ES-I3 (cell line): ENCODE data around the gene SLC5A10.
"Not testable (repeated sequence)": the region's sequence is repeated elsewhere in the genome, so short reads cannot be mapped to it uniquely, and the experiment has no call there.

Source experiments
- H3K36me3 ChIP-seq: 2 replicates; pipeline ENCODE4 v1.6.1; 2013; ENCODE audit warnings: mild to moderate bottlenecking, low read length, control low read depth, moderate library complexity; ENCODE audit not compliant: insufficient read depth
- H3K4me1 ChIP-seq: 2 replicates; pipeline ENCODE4 v1.6.1; 2013; ENCODE audit warnings: mild to moderate bottlenecking, control low read depth, low read length; ENCODE audit not compliant: insufficient read depth
- H3K9ac ChIP-seq: 2 replicates; pipeline ENCODE4 v1.6.1; 2013; ENCODE audit warnings: low read depth, mild to moderate bottlenecking, low read length, moderate library complexity
- H3K9me3 ChIP-seq: 2 replicates; pipeline ENCODE4 v1.6.1; 2013; ENCODE audit warnings: mild to moderate bottlenecking, low read length, moderate library complexity; ENCODE audit not compliant: control insufficient read depth, insufficient read depth

SLC5A10 gene

DNA sequence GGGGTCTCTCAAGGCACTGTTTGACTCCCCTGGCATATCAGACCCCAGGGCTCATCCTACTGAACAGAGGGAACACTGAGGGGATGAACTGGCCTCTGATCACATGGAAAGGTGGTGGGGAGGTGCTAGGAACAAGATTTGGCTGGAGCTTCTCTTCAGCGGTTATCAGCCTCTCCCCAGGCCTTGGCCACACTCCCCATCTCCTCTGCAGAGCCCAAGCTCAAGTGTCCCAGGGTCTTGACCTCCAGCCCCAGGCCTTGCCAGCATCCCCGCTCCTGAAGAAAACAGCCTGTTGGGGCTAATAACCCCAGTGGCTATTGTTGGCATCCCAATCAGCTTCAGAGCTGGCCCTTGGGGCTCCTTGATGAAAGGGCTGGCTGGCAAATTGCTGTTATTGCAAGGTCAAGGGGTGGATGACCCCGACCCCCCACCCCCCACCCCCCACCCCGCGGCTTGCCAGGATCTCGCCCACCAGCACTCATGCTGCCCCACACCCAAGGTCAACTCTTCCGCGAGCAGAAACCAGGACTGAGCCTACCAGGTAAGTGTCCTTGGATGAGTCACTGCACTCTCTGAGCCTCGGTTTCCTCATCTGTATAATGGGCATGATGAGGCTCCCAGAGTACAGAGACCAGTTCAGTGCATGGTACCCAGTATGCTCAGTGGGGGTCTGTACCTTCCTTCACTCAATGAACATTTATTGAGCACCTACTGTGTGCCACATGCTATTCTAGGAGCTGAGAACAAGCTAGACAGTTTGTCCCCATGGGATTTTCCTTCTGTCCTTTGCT is 71.4 kb downstream of the SLC5A10 start:
- Histone ChIP-seq H3K4me1 (no peaks in the 10 kb centered on the region; the same call in 1 of the 2 replicates), H3K36me3 (no peaks in the 10 kb centered on the region), H3K9me3 (no peaks in the 10 kb centered on the region)

DNA sequence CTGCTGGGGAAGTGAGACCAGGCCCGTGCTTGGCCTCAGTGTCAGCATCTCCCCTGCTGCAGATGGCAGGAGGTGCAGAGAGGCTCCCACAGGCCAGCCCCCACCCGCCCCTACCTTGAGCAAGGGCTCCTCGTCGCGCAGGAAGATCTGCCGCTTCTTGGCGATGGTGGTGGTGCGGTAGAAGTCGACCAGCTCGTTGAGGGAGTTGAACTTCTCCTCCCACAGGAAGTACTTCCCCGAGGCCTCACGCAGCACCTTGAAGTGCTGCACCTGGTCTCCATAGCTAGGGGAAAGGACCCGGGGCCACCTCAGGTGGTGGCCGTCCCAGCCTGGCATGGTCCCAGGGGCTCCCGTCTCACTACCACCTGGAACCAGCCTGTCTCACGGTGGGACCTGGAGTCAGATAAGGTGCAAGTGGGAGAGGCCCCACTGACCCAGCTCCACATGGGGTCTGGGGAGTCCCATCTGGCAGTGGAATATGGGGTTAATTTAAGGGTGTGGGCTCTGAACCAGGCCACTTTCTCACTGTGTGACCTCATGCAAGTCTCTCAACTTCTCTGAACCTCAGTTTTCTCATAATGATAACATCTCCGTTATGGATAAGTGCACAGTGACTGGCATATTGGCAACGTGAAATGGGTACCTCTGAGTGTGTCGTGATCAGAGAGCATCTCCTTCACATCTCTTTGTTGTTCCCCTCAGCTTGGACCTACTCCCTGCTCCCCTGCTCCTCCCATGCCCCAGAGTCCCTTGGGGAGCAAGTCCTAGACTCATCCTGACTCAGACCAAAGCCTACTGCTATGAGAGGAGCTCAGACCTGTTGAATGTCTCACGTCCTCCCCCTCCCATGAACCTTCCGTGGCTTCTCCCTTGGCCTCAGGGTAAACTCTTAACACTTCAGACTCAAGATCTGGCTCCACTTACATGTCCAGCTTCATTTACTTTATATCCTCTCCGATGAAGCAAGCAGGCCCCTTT is 72.4 kb downstream of the SLC5A10 start:
- no peak overlapping the region for H3K9ac ChIP-seq
- H3K9me3 ChIP-seq: no peaks in the 10 kb centered on the region
- no peaks in the 10 kb centered on the region; the same call in 1 of the 2 replicates for H3K4me1 ChIP-seq
- no peaks in the 10 kb centered on the region for H3K36me3 ChIP-seq

More for the DNA sequence above, 71.4 kb downstream of the SLC5A10 start:
- no peak overlapping the region for H3K9ac ChIP-seq

DNA sequence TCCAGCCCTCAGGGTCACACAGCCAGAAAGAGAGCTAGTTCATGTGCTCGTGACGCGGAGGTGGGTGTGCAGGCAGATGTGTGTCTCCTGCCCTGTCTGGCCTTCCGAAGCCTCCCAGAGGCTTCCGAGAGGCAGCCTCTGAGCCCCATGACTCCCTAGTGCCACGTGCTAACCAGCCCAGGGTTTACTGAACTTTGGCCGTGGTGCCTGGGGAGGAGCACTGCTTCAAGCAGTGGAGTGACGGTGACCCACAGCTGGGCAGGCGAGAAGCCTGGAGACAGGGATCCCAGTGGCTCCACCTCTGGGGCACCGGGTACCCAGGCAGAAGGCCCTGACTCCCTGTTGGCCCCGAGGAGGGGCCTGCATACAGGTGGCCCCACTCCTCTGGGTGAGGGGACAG is 76.7 kb downstream of the SLC5A10 start:
- H3K9me3 ChIP-seq, H3K9ac ChIP-seq, H3K4me1 ChIP-seq, H3K36me3 ChIP-seq: not testable (repeated sequence)

- H3K9me3 ChIP-seq, H3K4me1 ChIP-seq, H3K36me3 ChIP-seq, H3K9ac ChIP-seq: not testable (repeated sequence)
Measured at GRCh38 chr17:19029740-19030139, 77.8 kb downstream of the SLC5A10 start.

GRCh38 chr17:19030771-19031449 is 78.9 kb downstream of the SLC5A10 start:
- H3K9ac ChIP-seq, H3K36me3 ChIP-seq, H3K9me3 ChIP-seq, H3K4me1 ChIP-seq: not testable (repeated sequence)

DNA sequence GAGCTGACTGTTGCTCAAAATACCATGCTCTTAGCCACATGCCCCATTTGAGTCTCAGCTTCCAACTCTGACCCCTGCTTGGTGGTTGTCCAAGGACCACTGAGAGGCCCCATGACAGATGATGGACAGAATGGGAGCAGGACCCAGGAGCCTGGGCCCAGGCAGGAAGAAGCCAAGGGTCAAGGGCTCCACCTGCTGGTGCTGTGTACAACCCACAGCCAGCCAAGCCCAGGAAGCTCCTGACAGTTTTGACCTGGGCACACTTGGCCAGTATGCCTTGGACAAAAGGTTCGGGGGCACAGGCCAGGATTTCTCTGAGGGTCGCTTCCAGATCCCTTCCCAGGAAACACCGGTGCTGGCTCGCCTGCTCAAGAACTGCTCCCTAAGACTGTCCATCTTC is 79.8 kb downstream of the SLC5A10 start:
- not testable (repeated sequence) for H3K9me3 ChIP-seq, H3K36me3 ChIP-seq, H3K9ac ChIP-seq, H3K4me1 ChIP-seq

DNA sequence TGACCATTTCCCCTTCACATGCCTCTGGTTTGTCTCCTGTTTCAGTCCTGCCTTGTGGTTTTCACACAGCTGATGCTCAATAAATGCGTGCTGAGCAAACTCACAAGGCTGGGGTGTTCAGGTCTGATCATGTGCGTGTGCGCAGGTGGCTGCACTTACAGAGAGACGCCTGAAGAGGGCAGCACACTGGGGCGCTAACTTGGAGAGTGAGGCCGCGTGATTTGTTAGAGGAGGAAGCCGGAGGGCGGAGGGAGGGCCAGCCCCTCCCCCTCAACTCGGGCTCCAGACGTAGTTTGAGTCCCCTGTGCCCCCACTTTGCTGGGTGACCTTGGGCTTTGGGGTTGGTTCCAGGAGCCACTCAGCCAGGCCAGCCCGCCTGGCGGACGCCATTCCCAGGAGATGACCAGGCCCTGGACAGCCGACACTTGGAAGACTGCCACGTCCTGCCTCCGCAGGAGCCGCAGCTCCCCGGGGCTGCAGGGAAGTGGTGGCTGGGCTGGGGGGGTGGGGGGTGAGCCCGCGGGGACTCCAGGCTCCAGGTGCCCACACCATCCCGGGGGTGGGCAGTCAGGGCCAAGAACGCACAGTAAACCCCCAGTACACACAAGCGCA is 80.5 kb downstream of the SLC5A10 start:
- not testable (repeated sequence) for H3K4me1 ChIP-seq, H3K36me3 ChIP-seq, H3K9me3 ChIP-seq, H3K9ac ChIP-seq

DNA sequence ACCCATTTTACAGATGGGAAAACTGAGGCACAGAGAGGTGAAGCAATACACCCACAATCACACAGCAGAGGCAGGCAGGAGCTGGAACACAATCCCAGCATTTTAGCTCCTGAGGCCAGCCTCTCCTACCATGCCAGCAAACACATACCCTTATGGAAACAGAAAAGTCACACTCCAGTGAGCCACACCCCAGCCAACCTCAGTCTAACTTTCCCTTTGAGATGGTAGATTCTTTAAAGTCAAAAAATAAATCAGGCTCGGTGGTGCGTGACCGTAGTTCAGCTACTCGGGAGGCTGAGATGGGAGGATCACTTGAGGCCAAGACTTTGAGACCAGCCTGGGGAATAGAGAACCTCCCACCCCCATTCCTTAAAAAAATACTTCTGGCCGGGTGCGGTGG is 84.2 kb downstream of the SLC5A10 start:
- not testable (repeated sequence) for H3K9me3 ChIP-seq, H3K4me1 ChIP-seq, H3K9ac ChIP-seq, H3K36me3 ChIP-seq

GRCh38 chr17:19037547-19037946 is 85.6 kb downstream of the SLC5A10 start:
- H3K36me3 ChIP-seq, H3K4me1 ChIP-seq, H3K9me3 ChIP-seq, H3K9ac ChIP-seq: not testable (repeated sequence)

GRCh38 chr17:19038007-19038406 is 86.0 kb downstream of the SLC5A10 start:
- not testable (repeated sequence) for H3K36me3 ChIP-seq, H3K9ac ChIP-seq, H3K4me1 ChIP-seq, H3K9me3 ChIP-seq

DNA sequence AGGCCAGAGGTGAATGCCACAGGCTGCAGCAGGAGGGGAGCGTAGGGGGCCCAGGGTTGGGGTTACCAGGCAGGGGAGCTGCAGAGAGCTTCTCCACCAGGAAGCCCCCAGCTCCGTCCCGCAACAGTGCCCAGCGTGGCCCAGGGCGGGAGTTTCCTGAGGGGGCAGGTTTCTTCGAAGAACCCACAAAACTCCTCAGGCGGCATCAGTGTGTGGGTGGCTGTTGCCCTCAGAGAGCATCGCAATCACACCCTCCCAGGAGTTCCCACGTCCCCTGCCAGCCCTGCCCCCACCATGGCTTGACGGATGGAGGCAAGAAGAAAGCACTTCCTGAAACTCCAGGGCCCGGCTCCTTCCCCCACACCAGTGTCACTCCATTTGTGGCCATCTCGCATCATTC is 86.8 kb downstream of the SLC5A10 start:
- not testable (repeated sequence) for H3K36me3 ChIP-seq, H3K9ac ChIP-seq, H3K4me1 ChIP-seq, H3K9me3 ChIP-seq

GRCh38 chr17:19040350-19040749 is 88.4 kb downstream of the SLC5A10 start:
- H3K36me3 ChIP-seq, H3K4me1 ChIP-seq, H3K9ac ChIP-seq, H3K9me3 ChIP-seq: not testable (repeated sequence)

- H3K9me3 ChIP-seq, H3K36me3 ChIP-seq, H3K4me1 ChIP-seq, H3K9ac ChIP-seq: not testable (repeated sequence)
Measured at GRCh38 chr17:19041871-19042270, 89.9 kb downstream of the SLC5A10 start.

DNA sequence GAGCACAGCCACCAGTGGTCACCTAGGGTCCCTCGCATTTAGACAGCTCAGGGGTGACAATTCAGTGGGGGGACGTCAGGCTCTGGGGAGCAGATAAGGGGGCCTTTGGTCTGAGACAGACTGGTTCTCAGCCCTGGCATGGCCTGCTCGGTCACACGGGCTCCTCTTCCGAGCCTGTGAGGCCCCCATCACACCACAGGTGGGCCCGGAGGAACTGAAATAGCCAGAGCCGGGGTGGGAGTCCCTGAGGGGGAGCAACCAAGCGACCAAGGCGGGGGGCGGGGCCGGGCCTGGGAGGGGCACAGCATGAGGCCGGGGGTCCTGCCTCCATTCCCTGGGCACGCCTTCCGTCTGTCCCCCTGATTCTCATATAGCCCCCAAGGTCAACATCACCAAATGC is 90.4 kb downstream of the SLC5A10 start:
- H3K9me3 ChIP-seq, H3K4me1 ChIP-seq, H3K36me3 ChIP-seq, H3K9ac ChIP-seq: not testable (repeated sequence)
